ENCODE results near the gene CPED1.

The CPED1 gene

GRCh38 chr7:121126801-121127534 lies 138.5 kb downstream of the CPED1 start:
- DNase-seq (ENCODE audit: low read depth in 4 of 4, low spot score in 1 of 4), result no peak

GRCh38 chr7:121132940-121133339 lies 144.4 kb downstream of the CPED1 start:
- DNase-seq (ENCODE audit: low read depth in 4 of 4, low spot score in 1 of 4), result no peak

GRCh38 chr7:121133444-121133843 lies 144.9 kb downstream of the CPED1 start:
- no peak for DNase-seq (ENCODE audit: low read depth in 4 of 4, low spot score in 1 of 4)

GRCh38 chr7:121137580-121137979 lies 149.1 kb downstream of the CPED1 start:
- no peak for DNase-seq (ENCODE audit: low read depth in 4 of 4, low spot score in 1 of 4)

- no peak for DNase-seq (ENCODE audit: low read depth in 4 of 4, low spot score in 1 of 4)
Observed at GRCh38 chr7:121138262-121138933, 149.9 kb downstream of the CPED1 start.

- no peak for DNase-seq (ENCODE audit: low read depth in 4 of 4, low spot score in 1 of 4)
Observed at GRCh38 chr7:121139427-121139826, 150.9 kb downstream of the CPED1 start.

- DNase-seq (ENCODE audit: low read depth in 4 of 4, low spot score in 1 of 4), result no peak
Observed at GRCh38 chr7:121140790-121141189, 152.3 kb downstream of the CPED1 start.

GRCh38 chr7:121151774-121152221 lies 163.3 kb downstream of the CPED1 start:
- no peak for DNase-seq (ENCODE audit: low read depth in 4 of 4, low spot score in 1 of 4)

- no peak for DNase-seq (ENCODE audit: low read depth in 4 of 4, low spot score in 1 of 4)
Observed at GRCh38 chr7:121153411-121153810, 164.9 kb downstream of the CPED1 start.

- no peak for DNase-seq (ENCODE audit: low read depth in 4 of 4, low spot score in 1 of 4)
Observed at GRCh38 chr7:121153995-121154394, 165.5 kb downstream of the CPED1 start.

- DNase-seq (ENCODE audit: low read depth in 4 of 4, low spot score in 1 of 4), result no peak
Observed at GRCh38 chr7:121156825-121157224, 168.3 kb downstream of the CPED1 start.

- DNase-seq (ENCODE audit: low read depth in 4 of 4, low spot score in 1 of 4), result no peak
Observed at GRCh38 chr7:121157341-121157751, 168.8 kb downstream of the CPED1 start.

- no peak for DNase-seq (ENCODE audit: low read depth in 4 of 4, low spot score in 1 of 4)
Observed at GRCh38 chr7:121157885-121158590, 169.5 kb downstream of the CPED1 start.

- DNase-seq (ENCODE audit: low read depth in 4 of 4, low spot score in 1 of 4), result no peak
Observed at GRCh38 chr7:121158665-121159064, 170.2 kb downstream of the CPED1 start.

- DNase-seq (ENCODE audit: low read depth in 4 of 4, low spot score in 1 of 4), result no peak
Observed at GRCh38 chr7:121159553-121159952, 171.0 kb downstream of the CPED1 start.

- DNase-seq (ENCODE audit: low read depth in 4 of 4, low spot score in 1 of 4), result no peak
Observed at GRCh38 chr7:121160150-121161008, 171.9 kb downstream of the CPED1 start.

GRCh38 chr7:121163699-121164098 lies 175.2 kb downstream of the CPED1 start:
- no peak for DNase-seq (ENCODE audit: low read depth in 4 of 4, low spot score in 1 of 4)

- DNase-seq (ENCODE audit: low read depth in 4 of 4, low spot score in 1 of 4), result no peak
Observed at GRCh38 chr7:121164247-121164646, 175.7 kb downstream of the CPED1 start.

GRCh38 chr7:121166916-121167315 lies 178.4 kb downstream of the CPED1 start:
- DNase-seq (ENCODE audit: low read depth in 4 of 4, low spot score in 1 of 4), result no peak

GRCh38 chr7:121167971-121168370 lies 179.5 kb downstream of the CPED1 start:
- DNase-seq (ENCODE audit: low read depth in 4 of 4, low spot score in 1 of 4), result no peak

- no peak for DNase-seq (ENCODE audit: low read depth in 4 of 4, low spot score in 1 of 4)
Observed at GRCh38 chr7:121169469-121169868, 181.0 kb downstream of the CPED1 start.

Data from stimulated activated CD4-positive, alpha-beta T cell treated with anti-CD3 and anti-CD28 coated beads, Interleukin-1b, Interleukin-23, amount 100 ng/mL, for 24 hours (primary cell).